Upper lobe of left lung (tissue), 4 donors: ENCODE results near the gene CLNK.

ENCODE experiments used
- POLR2A ChIP-seq, 4 donors: fragments of 450-650 bp; IDR thresholded peaks; one replicate each; pipeline ENCODE4 v1.5.1; 2016 to 2017; ENCODE audit warnings: antibody characterized with exemption in 4 of 4, mild to moderate bottlenecking in 2 of 4
- POLR2AphosphoS5 ChIP-seq, 2 donors: sonication (generic); formaldehyde crosslinking; IDR thresholded peaks; one replicate each; pipeline ENCODE4 v1.5.1; 2017; ENCODE audit warnings: antibody characterized with exemption in 2 of 2
- TF ChIP-seq, protein P1 (sequence below), 6 experiments: fragments of 450-650 bp in 4 of 6; fragments of 200-600 bp in 2 of 6; sonication (generic) in 2 of 6; IDR thresholded peaks; one replicate each; pipeline ENCODE4 v1.5.1; 2016 to 2019; ENCODE audit warnings: antibody characterized with exemption in 6 of 6

GRCh38 chr4:10673817-10674369 lies 10.7 kb downstream of the CLNK start:
- TF ChIP-seq, protein P1, sequence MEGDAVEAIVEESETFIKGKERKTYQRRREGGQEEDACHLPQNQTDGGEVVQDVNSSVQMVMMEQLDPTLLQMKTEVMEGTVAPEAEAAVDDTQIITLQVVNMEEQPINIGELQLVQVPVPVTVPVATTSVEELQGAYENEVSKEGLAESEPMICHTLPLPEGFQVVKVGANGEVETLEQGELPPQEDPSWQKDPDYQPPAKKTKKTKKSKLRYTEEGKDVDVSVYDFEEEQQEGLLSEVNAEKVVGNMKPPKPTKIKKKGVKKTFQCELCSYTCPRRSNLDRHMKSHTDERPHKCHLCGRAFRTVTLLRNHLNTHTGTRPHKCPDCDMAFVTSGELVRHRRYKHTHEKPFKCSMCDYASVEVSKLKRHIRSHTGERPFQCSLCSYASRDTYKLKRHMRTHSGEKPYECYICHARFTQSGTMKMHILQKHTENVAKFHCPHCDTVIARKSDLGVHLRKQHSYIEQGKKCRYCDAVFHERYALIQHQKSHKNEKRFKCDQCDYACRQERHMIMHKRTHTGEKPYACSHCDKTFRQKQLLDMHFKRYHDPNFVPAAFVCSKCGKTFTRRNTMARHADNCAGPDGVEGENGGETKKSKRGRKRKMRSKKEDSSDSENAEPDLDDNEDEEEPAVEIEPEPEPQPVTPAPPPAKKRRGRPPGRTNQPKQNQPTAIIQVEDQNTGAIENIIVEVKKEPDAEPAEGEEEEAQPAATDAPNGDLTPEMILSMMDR (IDR thresholded peaks at IDR 0.05): no peak
- TF ChIP-seq POLR2A (IDR thresholded peaks at IDR 0.05): no peak
- no peak for TF ChIP-seq POLR2AphosphoS5 (IDR thresholded peaks at IDR 0.05)
